OCI-LY7 (cell line): Measurements from ENCODE around the gene FAM98A.

Source experiments
- CTCF ChIP-seq: fragments of 200-600 bp; sonication (generic); conservative IDR thresholded peaks from 2 replicates; pipeline ENCODE4 v1.5.1; 2014; ENCODE audit warnings: mild to moderate bottlenecking, antibody characterized with exemption, low read length, moderate library complexity, mixed read lengths
- EZH2phosphoT487 ChIP-seq: fragments of 200-600 bp; sonication (generic); IDR thresholded peaks from 2 replicates; pipeline ENCODE4 v1.6.1; 2018; ENCODE audit warnings: low read depth, borderline replicate concordance, mild to moderate bottlenecking, mixed run types, antibody characterized with exemption, low read length, moderate library complexity, mixed read lengths

DNA sequence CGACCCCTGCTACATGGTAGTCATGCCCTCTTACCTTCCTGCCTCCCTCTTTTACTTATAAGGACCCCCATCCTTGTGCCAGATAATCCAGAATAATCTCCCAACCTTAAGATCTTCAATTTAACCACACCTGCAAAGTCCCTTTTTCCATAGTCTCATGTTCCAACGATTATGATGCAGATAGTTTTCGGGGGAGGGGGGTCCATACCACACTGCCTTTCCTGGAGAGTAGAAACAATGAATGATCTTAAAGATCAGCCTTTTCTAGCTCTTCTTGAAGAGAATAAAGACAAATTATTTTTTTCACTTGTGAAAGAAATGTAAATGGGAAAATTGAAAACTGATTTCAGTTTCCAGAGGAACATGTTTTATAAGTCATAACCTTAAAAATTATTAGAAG lies 4.3 kb upstream of the FAM98A start:
- TF ChIP-seq CTCF (no peak), EZH2phosphoT487 (no peak)
